K562 treated with DMSO at 1 percent for 4 hours (cell line): Measurements from ENCODE around the gene THRB. TPM values are rescaled to one million over a fixed set of nuclear protein-coding genes. Genes with fewer than 3 reads are reported as not detected.

Source experiments
- total RNA-seq: library from RNA; unstranded; fragments of 300-600 nt; gene quantifications from 2 replicates; pipeline ENCODE4 v1.2.3, GENCODE V29; 2022; ENCODE audit not compliant: insufficient read depth

THRB gene
- total RNA-seq: 6.7 and 12.5 TPM in 2 replicates

DNA sequence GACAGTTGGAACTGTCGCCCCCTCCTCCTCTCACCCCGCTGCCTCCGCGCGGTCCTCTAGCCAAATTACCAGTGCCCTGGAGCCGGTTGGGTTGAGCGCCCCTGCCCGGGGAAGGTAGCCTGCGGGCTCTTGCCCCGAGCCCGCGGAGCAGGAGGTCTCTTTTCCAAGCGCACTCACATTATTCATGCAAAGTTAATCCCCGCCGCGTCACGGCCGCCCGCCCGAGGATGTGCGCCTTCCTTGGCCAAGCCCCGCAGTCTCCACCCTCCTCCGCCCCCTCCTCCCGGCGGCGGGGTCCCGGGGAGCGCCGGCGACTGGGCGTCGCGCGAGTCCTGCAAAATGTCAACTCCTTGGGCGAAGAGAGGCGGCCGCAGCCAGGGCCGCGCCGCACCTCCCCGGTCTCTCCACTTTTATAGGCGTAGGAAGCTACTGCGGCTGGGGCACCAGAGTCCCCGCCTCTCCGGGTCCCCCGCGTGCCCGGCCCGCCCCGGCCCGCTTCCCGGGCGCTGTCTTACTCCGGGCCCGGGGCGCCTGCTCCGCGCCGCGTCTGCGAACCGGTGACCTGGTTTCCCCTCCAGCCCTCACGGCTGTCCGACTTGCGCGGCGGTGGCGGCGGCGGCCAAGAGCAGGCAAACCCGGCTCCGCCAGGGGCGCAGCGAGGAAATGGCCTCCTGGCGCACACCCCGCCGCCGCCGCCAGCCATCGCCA is at the start of gene THRB:
TSS of gene THRB (minus strand) at position 233 of the 708 bp plus-strand sequence.

